Mammary epithelial cell (primary cell): Measurements from ENCODE around the gene SLC1A2.

Source experiments
- CTCF ChIP-seq, 2 donors: IDR thresholded peaks in 1 of 2; conservative IDR thresholded peaks in 1 of 2; 2 replicates each; pipeline ENCODE4 v1.5.1; 2011 to 2012; ENCODE audit warnings: inconsistent platforms in 2 of 2, low read length in 2 of 2, mild to moderate bottlenecking in 2 of 2, control low read depth in 1 of 2, low read depth in 1 of 2; ENCODE audit not compliant: insufficient read depth in 1 of 2; ENCODE audit errors: extremely low read depth in 1 of 2
- EZH2 ChIP-seq: IDR thresholded peaks from 2 replicates; pipeline ENCODE4 v1.6.1; 2012; ENCODE audit warnings: low read length, inconsistent platforms, borderline replicate concordance

- no peak for TF ChIP-seq CTCF (conservative IDR thresholded peaks at IDR 0.05 in 1 of 2, IDR thresholded peaks at IDR 0.05 in 1 of 2; ENCODE audit: extremely low read depth in 1 of 2, insufficient read depth in 1 of 2, low read depth in 1 of 2, low read length in 2 of 2)
- TF ChIP-seq EZH2: no peak
Measured at GRCh38 chr11:35232891-35233330, 186.4 kb downstream of the SLC1A2 start.
